K562 (cell line): ENCODE data around the gene DOCK1. TPM values are rescaled to one million over a fixed set of nuclear protein-coding genes. Genes with fewer than 3 reads are reported as not detected.

Experiments
- ATAC-seq: fragments of 200-7000 bp; cut with Tn5 transposase; 3 replicates; pipeline ENCODE4 v1.9.1; 2020; ENCODE audit warnings: moderate library complexity
- BruUV-seq: library from RNA; stranded (reverse); fragments of 400-500 nt; replicated peaks from 2 replicates; lab custom pipeline; 2021; lab: Mats Ljungman, UMichigan
- CTCF ChIA-PET: fragments of 300-600 bp; formaldehyde crosslinking; extraction: SDS; loops from one replicate; lab custom pipeline; 2021; ENCODE audit warnings: low intra/inter-chr PET ratio; lab: Yijun Ruan, JAX
- POLR2A ChIA-PET: fragments of 300-600, 350-650 bp; sonication (Branson Sonifier 250); formaldehyde crosslinking; extraction: SDS; loops from one replicate; lab custom pipeline; 2021; ENCODE audit warnings: antibody characterized with exemption, inconsistent platforms; lab: Yijun Ruan, JAX
- DNase-seq, 4 experiments: peaks; one replicate each; pipeline versions ENCODE4 v3.0.0 to v3.0.0-alpha.2; 2011 to 2018; ENCODE audit warnings: low spot score in 3 of 4, mixed read lengths in 3 of 4; ENCODE audit errors: extremely low read depth in 1 of 4
- FAIRE-seq: peaks from 2 replicates; lab custom pipeline; 2011; peaks lifted over from hg19 to GRCh38; lab: Jason Lieb, UNC
- H2AFZ ChIP-seq: 2 replicates; pipeline ENCODE4 v1.6.0; 2011; ENCODE audit warnings: low read depth, low read length, control low read depth, inconsistent platforms
- H3K27ac ChIP-seq: fragments of 200-600 bp; 3 replicates; pipeline ENCODE4 v1.8.0; 2011; ENCODE audit warnings: low read depth, mild to moderate bottlenecking, control low read depth, inconsistent platforms, low read length, moderate library complexity, mixed read lengths; ENCODE audit errors: extremely low read depth
- H3K27me3 ChIP-seq, 2 experiments: fragments of 300-600 bp in 1 of 2; 2 replicates in 1 of 2; 3 replicates in 1 of 2; pipeline versions ENCODE4 v1.6.0 to v1.8.0; 2011; ENCODE audit warnings: inconsistent platforms in 2 of 2, low read length in 2 of 2, mild to moderate bottlenecking in 1 of 2, mixed read lengths in 1 of 2, moderate library complexity in 1 of 2; ENCODE audit not compliant: control insufficient read depth in 2 of 2, insufficient read depth in 2 of 2
- H3K36me3 ChIP-seq: fragments of 300-600 bp; 3 replicates; pipeline ENCODE4 v1.8.0; 2011; ENCODE audit warnings: mild to moderate bottlenecking, low read length, inconsistent platforms; ENCODE audit not compliant: control insufficient read depth, insufficient read depth
- H3K4me1 ChIP-seq, 2 experiments: fragments of 200-600 bp in 1 of 2; replicated peaks in 1 of 2; 2 replicates in 1 of 2; 3 replicates in 1 of 2; pipeline versions ENCODE4 v1.5.1 to v1.8.0; 2011; ENCODE audit warnings: inconsistent platforms in 2 of 2, low read length in 2 of 2, mild to moderate bottlenecking in 1 of 2, mixed read lengths in 1 of 2, moderate library complexity in 1 of 2; ENCODE audit not compliant: control insufficient read depth in 2 of 2, insufficient read depth in 2 of 2
- H3K4me2 ChIP-seq: 2 replicates; pipeline ENCODE4 v1.6.1; 2011; ENCODE audit warnings: low read length, control low read depth, inconsistent platforms, mixed read lengths; ENCODE audit not compliant: insufficient read depth
- H3K4me3 ChIP-seq: fragments of 200-600 bp; sonication (generic), shearing (Covaris generic); 2 replicates; pipeline ENCODE4 v1.5.1; 2016; ENCODE audit warnings: control low read depth, inconsistent platforms
- H3K79me2 ChIP-seq: fragments of 200-600 bp; 3 replicates; pipeline ENCODE4 v1.8.0; 2011; ENCODE audit warnings: low read length, inconsistent platforms; ENCODE audit not compliant: control insufficient read depth, insufficient read depth
- H3K9ac ChIP-seq, 2 experiments: 2 replicates each; pipeline versions ENCODE4 v1.6.0 to v1.6.1; 2011; ENCODE audit warnings: low read depth in 2 of 2, low read length in 2 of 2, control low read depth in 1 of 2, inconsistent platforms in 1 of 2, mild to moderate bottlenecking in 1 of 2, mixed read lengths in 1 of 2; ENCODE audit not compliant: insufficient read depth in 1 of 2
- H3K9me1 ChIP-seq: one replicate; pipeline ENCODE4 v1.6.0; 2011; ENCODE audit warnings: inconsistent platforms, mild to moderate bottlenecking, low read length, moderate library complexity; ENCODE audit not compliant: control insufficient read depth, insufficient read depth
- H3K9me3 ChIP-seq: replicated peaks from 2 replicates; pipeline ENCODE4 v1.5.1; 2011; ENCODE audit warnings: low read depth, low read length, inconsistent platforms; ENCODE audit not compliant: control insufficient read depth, insufficient read depth
- H4K20me1 ChIP-seq: replicated peaks from 2 replicates; pipeline ENCODE4 v1.6.1; 2011; ENCODE audit warnings: low read length, inconsistent platforms, mixed read lengths; ENCODE audit not compliant: control insufficient read depth, insufficient read depth
- CEBPG ChIP-seq, 3 experiments: fragments of 200-800 bp in 1 of 3; sonication (Bioruptor generic) in 1 of 3; sonication (generic) in 1 of 3; formaldehyde crosslinking in 1 of 3; IDR thresholded peaks in 2 of 3; conservative IDR thresholded peaks in 1 of 3; 2 replicates each; pipeline versions ENCODE4 v1.6.1 to v1.8.0; 2016 to 2022; ENCODE audit warnings: missing compliant biosample characterization in 2 of 3, missing genetic modification characterization in 2 of 3, mild to moderate bottlenecking in 1 of 3, missing genetic modification reagents in 1 of 3
- MAFK ChIP-seq: IDR thresholded peaks from 2 replicates; pipeline ENCODE4 v1.6.1; 2011; ENCODE audit warnings: low read length, improper control_type of control experiment
- WGBS: fragments of 100-300 bp; shearing (Covaris generic); methylation state at CpG from one replicate; pipeline ENCODE4 v1.1.6; 2016; ENCODE audit warnings: low coverage, mixed read lengths; ENCODE audit not compliant: insufficient coverage; ENCODE audit errors: missing lambda C conversion rate; 5-methylcytosine and 5-hydroxymethylcytosine counted together
- in situ Hi-C: fragments of 300-500 bp; cut with MboI; formaldehyde crosslinking; loops from 4 replicates; pipeline ENCODE4 v1.15.0; 2018; ENCODE audit warnings: inconsistent platforms, mixed read lengths
- intact Hi-C: fragments of 100-400 bp; cut with micrococcal nuclease; formaldehyde crosslinking; loops from 2 replicates; pipeline ENCODE4 v1.14.2; 2022
- polyA plus RNA-seq, 8 experiments: library from polyadenylated mRNA; depleted of rRNA in 4 of 8; stranded (reverse) in 5 of 8; unstranded in 3 of 8; fragments of >200 nt; fragmentation: Nextera tagmentation in 2 of 8; fragmentation: Illumina TruSeq in 1 of 8; extraction: Ambion mirVana in 2 of 8; extraction: Trizol in 1 of 8; gene quantifications; 2 replicates each; pipeline versions ENCODE4 v1.2.1 to v1.2.3, GENCODE V29; 2011 to 2014; ENCODE audit warnings: inconsistent platforms in 1 of 8, missing spikeins in 1 of 8
- total RNA-seq, 7 experiments: library from RNA; depleted of rRNA in 6 of 7; stranded (reverse); fragments of >200 nt in 6 of 7; fragmentation: Illumina TruSeq in 2 of 7; extraction: Trizol in 2 of 7; gene quantifications; 2 replicates each; pipeline versions ENCODE4 v1.2.1 to v1.2.3, GENCODE V29; 2011 to 2021; ENCODE audit warnings: low replicate concordance in 1 of 7
- TF ChIP-seq, protein P1 (sequence below): fragments of 250-450 bp; sonication (Bioruptor Pico); IDR thresholded peaks from 2 replicates; pipeline ENCODE4 v1.4.0; 2020

DOCK1 gene
- total and polyA plus RNA-seq, 9 of the 15 experiments (the other 6 are each of a cell fraction or from before 2014, with no cell fraction given): 0.31 TPM; not detected in 8

DNA sequence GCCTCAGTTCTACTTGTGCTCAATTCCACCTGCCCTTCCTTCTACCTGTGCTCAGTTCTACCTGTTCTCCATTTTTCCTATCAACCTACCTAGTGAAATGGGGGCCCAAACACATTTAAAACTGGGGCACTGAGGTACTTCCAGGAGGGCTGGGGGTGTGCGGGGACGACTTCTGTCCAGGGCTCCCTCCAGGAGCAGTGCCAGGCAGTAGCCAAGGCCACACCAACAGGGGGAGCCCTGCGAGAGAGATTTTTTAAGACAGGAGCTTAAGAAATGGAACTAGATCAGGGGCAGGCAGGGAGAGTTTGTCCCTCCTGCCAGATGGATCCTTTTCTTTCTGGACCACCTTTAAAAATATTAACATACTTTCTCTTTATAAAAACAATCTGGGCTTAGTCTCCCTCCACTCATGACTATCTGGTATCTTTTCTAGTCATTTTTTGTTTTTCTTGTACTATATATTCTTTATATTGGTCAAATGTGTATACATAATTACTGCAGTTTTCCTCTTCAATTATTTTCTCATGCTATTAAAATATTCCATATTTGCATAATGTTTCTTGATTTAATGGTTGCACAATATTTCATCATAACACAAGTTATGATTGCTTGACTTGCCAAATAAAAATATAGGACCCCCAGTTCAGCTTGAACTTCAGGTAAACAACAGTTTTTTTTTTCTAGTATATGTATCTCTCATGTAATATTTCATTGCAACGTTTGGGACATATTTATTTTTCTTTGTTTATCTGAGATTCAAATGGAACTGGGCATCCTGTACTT lies 338.5 kb downstream of the DOCK1 start:
- no peaks in the 10 kb centered on the region for H3K9me3 ChIP-seq
- H3K27me3 ChIP-seq: no peaks in the 10 kb centered on the region
- no peaks in the 10 kb centered on the region for H4K20me1 ChIP-seq
- POLR2A ChIA-PET: no interaction called here
- no peak overlapping the region for H3K9ac ChIP-seq
- FAIRE-seq (no peak), DNase-seq (peak in 2 of 4 experiments; percentile 3), ATAC-seq (no peak)
- CTCF ChIA-PET: no interaction called here
- H3K9me1 ChIP-seq: no peaks in the 10 kb centered on the region
- intact Hi-C loops: no loop called here
- no peak overlapping the region for H3K4me3 ChIP-seq
- H3K4me2 ChIP-seq: no peak overlapping the region
- BruUV-seq: no TSS peak
- no peaks in the 10 kb centered on the region for H3K36me3 ChIP-seq
- H3K4me1 ChIP-seq: no peaks in the 10 kb centered on the region
- no peaks in the 10 kb centered on the region for H3K79me2 ChIP-seq
- TF ChIP-seq MAFK (no peak), CEBPG (CRISPR knock-in tag; IDR thresholded peaks at IDR 0.05) (no peak), CEBPG (tag; conservative IDR thresholded peaks at IDR 0.05 in 1 of 2, IDR thresholded peaks at IDR 0.05 in 1 of 2) (peak in 1 of 2 experiments; percentile 61; a peak in 1 of 4 replicates)
- TF ChIP-seq, all 486 proteins: peak for 1
- H2AFZ ChIP-seq: no peak overlapping the region
- 0% methylated on average over 4 of the region's 4 CpGs for WGBS
- no peak overlapping the region for H3K27ac ChIP-seq
- in situ Hi-C loops: no loop called here

DNA sequence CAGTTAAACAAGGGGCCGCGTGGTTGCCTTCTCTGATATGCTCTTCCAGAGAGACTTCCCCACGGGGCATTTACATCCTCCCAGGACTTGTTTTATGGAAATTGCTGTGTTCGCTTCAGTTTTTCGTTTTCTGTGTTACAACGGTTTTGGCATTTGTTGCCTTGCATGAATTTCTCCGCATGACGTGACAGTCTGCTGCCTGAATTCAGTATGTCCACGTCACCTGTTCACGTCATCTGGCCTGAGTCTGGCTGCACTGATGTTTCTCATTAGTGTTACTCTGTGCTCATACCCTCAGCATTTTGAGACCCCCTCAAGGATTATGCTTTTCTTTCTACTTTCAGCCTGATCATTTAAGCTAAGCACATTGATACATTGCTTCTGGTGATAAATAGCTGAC lies 340.2 kb downstream of the DOCK1 start:
- ATAC-seq (no peak), DNase-seq (no peak), FAIRE-seq (no peak)
- no peaks in the 10 kb centered on the region for H3K27me3 ChIP-seq
- no peaks in the 10 kb centered on the region for H3K9me1 ChIP-seq
- no peaks in the 10 kb centered on the region for H3K9me3 ChIP-seq
- H2AFZ ChIP-seq: no peak overlapping the region
- H3K4me1 ChIP-seq: no peaks in the 10 kb centered on the region
- in situ Hi-C loops: no loop called here
- no peak overlapping the region for H3K4me2 ChIP-seq
- TF ChIP-seq, protein P1, sequence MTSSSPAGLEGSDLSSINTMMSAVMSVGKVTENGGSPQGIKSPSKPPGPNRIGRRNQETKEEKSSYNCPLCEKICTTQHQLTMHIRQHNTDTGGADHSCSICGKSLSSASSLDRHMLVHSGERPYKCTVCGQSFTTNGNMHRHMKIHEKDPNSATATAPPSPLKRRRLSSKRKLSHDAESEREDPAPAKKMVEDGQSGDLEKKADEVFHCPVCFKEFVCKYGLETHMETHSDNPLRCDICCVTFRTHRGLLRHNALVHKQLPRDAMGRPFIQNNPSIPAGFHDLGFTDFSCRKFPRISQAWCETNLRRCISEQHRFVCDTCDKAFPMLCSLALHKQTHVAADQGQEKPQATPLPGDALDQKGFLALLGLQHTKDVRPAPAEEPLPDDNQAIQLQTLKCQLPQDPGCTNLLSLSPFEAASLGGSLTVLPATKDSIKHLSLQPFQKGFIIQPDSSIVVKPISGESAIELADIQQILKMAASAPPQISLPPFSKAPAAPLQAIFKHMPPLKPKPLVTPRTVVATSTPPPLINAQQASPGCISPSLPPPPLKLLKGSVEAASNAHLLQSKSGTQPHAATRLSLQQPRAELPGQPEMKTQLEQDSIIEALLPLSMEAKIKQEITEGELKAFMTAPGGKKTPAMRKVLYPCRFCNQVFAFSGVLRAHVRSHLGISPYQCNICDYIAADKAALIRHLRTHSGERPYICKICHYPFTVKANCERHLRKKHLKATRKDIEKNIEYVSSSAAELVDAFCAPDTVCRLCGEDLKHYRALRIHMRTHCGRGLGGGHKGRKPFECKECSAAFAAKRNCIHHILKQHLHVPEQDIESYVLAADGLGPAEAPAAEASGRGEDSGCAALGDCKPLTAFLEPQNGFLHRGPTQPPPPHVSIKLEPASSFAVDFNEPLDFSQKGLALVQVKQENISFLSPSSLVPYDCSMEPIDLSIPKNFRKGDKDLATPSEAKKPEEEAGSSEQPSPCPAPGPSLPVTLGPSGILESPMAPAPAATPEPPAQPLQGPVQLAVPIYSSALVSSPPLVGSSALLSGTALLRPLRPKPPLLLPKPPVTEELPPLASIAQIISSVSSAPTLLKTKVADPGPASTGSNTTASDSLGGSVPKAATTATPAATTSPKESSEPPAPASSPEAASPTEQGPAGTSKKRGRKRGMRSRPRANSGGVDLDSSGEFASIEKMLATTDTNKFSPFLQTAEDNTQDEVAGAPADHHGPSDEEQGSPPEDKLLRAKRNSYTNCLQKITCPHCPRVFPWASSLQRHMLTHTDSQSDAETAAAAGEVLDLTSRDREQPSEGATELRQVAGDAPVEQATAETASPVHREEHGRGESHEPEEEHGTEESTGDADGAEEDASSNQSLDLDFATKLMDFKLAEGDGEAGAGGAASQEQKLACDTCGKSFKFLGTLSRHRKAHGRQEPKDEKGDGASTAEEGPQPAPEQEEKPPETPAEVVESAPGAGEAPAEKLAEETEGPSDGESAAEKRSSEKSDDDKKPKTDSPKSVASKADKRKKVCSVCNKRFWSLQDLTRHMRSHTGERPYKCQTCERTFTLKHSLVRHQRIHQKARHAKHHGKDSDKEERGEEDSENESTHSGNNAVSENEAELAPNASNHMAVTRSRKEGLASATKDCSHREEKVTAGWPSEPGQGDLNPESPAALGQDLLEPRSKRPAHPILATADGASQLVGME (CRISPR knock-in tag): no peak
- no TSS peak for BruUV-seq
- no peak overlapping the region for H3K4me3 ChIP-seq
- POLR2A ChIA-PET: interaction anchor here (0.6 kb wide), 1 partner anchor 14 kb away, joined by 3 read pairs; no protein-coding TSS in a partner anchor
- 4% methylated on average over 6 of the region's 10 CpGs for WGBS
- no peak overlapping the region for H3K27ac ChIP-seq
- H4K20me1 ChIP-seq: no peaks in the 10 kb centered on the region
- H3K9ac ChIP-seq: no peak overlapping the region
- H3K79me2 ChIP-seq: no peaks in the 10 kb centered on the region
- CTCF ChIA-PET: no interaction called here
- intact Hi-C loops: no loop called here
- no peaks in the 10 kb centered on the region for H3K36me3 ChIP-seq
